Stimulated activated CD4-positive, alpha-beta T cell treated with anti-CD3 and anti-CD28 coated beads, Interleukin-12 subunit alpha, Interleukin-12 subunit beta, amount 100 ng/mL, for 24 hours (primary cell): Measurements from ENCODE around the gene IGSF3.
A peak's percentile ranks its signal among the peaks of the same experiment; 100 is the strongest.

Experiments
- DNase-seq, 2 experiments: peaks; one replicate each; pipeline ENCODE4 v3.0.0-alpha.2; 2020; ENCODE audit warnings: low read depth in 2 of 2

IGSF3 gene

DNA sequence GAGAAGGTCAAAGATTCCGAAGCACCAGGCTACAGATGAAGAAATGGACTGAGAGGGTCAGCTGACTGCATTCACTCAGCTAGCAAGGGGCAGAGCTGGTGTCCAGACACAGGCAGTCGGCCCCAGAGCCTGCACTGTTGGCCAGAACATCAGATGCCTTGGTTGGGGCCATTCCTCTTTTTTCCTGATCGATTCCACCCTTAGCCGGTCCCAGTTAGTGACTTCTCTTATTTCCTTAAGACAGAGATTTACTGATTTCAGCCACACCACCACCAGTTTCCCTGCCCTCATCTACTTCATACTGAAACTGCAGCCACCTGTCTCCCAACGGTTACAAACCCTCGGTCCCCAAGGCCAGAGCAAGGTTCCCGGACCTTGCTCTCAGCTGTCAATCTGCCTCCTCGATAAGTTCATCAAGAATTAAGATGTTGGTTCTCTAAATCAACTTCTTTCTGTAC lies 108.2 kb downstream of the IGSF3 start:
- no peak for DNase-seq

DNA sequence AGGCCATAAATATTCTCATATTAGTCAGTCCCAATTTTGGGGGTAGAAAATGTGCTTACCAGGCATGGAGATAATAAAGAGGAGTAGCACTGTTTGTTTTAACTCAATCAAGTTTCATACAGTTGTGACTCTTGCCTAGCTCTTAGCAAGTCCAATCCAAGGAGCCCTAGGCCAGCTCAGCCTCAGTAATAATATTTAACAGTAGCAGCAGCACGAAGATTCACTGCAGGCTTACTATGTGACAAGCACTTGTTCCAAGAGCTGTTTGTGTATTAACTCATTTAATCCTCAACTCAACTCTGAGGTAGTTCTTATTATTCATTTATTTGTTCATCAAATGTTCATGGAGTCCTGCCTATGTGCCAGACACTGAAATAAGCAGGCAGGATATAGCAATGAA lies 109.0 kb downstream of the IGSF3 start:
- no peak for DNase-seq

DNA sequence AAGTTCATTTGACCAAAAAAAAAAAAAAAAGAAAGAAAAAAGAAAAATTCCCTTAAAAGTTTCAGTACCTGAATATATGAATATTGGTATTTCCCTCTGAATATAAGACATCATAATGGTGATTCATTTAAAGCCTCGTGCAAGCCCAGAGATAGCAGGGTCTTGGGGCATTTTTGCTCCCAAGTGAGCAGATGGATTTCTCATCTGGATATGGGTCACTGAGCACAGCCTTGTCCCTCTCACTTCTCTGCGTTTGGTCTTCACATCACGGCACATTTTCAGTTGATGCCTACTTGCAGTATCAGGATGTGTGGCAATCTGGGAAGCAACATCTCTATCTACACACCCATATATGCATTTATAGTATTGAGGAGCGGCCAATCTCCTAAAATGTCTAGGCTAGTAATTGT lies 109.4 kb downstream of the IGSF3 start:
- no peak for DNase-seq

DNA sequence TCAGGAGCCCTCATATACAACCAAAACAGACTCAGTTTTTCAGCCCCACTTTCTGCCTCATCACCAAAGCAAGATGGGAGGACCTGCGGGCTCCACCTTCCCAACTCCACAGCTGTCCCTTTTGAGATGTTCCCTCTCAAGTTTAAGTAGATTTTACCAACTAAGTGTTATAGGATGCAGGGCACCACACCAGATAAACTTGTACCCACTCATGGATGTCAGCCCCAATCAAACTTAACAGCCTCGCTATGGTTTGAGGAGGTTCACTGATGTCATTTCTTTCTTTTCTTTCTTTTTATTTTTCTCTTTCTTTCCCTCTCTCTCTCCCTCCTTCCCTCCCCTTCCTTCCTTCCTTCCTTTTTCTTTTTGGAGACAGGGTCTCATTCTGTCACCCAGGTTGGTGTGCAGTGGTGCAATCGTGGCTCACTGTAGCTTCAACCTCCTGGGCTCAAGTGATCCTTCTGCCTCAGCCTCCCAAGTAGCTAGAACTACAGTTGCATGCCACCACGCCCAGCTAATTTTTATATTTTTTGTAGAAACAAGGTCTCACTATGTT lies 110.1 kb downstream of the IGSF3 start:
- DNase-seq, result no peak

DNA sequence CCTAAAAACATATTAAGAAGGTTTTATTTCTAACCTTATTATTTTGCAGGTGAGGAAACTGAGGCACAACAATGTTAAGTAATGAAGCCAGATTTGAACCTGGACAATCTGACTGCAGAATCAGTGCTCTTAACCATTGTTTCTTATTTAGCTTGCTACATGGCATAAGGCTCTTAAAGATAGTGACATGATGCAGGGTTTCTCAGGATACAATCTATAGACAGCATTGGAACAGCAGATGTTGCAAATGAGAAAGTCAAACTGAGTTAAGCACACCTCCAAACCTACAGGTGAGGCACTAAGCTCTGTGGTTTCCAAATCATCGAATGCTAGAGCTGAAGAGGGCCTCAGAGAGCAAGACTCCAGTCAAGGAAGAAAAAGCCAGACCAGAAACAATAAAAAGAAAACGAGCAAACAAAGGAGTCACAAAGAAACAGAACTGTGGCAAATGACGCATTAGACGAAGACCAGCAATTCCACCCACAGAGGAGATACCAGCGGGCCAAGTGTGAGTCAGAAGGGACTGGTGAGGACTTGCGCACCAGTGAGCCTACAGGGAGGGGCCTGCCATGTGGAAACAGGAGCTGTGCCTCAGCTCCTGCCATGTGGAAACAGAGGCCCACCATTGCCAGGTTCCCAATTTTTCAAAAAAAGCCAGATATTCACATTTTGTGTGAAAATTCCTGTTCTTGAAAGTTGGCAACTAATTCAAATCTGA lies 111.1 kb downstream of the IGSF3 start:
- peak; percentile 52 to 69 for DNase-seq

DNA sequence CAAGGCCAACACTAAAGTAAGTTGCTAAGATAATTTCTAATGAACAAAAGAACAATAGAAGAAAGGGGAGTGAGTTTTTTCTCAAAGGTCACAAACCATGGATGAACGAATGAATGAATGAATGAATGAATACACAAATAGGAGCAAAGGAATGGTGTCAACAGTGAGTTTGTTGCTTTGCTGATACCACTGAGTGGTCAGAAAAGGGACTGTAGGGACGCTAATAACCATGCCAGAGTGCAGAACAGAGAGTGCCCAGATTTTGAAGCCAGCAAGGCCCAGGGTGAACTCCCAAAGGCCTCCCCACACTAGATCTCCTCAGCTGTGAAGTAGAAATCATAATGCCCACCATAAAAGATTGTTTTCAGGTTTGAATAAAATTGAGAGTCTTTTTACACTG lies 112.6 kb downstream of the IGSF3 start:
- no peak for DNase-seq

DNA sequence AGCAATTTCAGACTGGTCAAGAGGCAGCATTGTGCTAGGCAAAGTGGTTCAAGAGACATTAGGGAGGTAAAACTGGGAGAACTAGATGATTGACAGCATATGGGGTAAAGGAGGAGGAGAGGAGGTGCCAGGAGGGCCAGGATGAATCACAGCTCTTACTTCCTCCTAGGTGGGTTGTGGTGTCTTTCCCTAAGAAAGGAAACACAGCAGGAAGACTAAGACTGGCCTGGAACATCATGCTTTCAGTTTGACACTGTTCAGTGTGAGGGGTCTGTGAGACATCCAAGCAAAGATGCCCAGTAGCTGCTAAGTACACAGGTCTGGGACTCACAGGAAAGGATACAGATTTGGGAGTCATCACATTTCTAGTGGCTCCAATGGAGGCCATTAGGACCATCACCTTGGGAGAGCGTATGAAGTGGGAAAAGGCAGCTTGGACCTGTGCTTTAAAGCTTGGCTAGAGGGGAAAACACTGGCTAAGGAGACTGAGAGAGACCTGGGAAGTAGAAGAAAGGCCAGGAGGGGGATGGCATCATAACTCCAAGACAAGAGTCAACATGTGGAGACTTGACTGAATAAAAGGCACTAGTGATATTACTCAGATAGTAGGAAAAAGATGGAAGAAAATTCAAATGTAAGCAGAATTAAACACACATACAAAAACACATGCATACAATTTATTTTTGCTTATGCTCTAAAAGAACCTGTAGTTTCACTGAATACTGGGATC lies 114.0 kb downstream of the IGSF3 start:
- no peak for DNase-seq

DNA sequence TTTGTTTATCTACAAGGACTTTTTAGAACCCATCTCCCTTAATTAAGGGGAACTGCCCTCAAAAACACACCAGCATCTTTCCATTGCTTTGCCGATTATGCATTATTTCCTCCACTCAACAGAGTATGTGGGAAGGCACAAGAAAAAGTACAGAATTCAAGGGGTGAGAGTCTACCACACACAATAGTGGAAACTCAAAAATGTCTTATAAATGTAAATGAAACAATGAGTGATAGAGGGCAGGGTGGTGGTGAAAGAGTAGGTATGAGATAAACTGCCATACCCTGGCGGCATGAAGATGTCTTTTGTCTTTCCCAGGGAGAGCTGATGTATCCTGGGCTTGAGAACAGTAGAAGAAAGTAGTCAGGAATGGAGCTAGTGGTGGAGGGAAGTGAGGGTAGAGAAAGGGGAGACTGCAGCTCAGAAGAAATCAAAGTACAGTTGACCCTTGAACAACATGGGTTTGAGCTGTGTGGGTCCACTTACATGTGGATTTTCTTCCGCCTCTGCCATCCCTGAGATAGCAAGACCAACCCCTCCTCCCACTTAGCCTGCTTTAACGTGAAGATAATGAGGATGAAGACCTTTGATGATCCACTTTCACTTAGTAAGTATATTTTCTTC lies 121.1 kb downstream of the IGSF3 start:
- DNase-seq, result no peak

DNA sequence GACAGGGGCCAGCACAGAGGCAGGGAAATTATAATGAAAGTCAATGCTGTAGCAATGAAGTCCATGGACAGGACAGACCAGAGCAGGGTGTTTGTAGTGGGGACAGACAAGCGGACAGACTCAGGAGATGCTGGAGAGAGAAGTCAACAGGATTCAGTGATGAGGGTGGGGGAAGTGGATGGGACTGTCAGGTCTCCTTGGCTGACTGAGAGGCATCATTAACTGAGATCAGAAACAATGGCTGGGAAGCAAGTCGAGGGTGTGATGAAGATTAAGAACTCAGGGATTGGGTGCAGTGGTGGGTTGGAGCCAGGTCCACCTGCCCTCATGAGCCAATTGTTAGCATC lies 122.2 kb downstream of the IGSF3 start:
- DNase-seq, result no peak

DNA sequence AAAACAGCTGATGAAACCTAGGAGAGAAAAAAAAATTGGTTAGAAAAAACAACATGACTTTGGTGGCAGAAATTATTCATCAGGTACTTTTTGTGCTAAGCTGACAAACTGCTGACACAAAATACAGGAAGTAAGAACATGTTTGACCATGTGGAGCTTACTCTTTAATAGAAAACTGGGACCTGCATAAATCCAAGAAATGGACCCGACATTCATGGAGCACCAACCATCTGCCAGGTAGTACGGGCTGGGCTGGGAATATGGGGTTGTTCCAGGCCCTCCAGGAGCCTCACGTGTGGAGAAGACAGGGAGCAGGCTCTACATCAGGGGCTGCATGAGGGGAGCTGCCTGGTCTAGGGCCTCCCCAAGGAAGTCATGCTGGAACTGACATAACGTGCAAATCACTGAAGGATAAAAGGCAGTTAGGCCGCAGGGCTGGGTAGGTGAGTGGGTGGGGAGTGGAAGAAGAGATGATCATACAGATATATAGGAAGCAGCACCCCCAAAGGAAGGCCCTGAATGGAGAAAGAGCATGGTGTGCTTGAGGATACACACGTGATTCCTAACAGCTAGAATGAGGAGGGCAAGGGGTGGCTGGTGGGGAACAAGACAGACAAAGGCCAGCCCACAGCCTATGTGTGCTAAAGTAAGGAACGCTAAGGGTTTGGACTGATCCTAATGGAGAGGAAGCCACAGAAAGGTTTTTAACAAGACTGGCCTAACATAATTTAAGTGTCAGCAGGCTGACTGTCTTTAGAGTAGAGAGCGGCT lies 122.8 kb downstream of the IGSF3 start:
- no peak for DNase-seq

DNA sequence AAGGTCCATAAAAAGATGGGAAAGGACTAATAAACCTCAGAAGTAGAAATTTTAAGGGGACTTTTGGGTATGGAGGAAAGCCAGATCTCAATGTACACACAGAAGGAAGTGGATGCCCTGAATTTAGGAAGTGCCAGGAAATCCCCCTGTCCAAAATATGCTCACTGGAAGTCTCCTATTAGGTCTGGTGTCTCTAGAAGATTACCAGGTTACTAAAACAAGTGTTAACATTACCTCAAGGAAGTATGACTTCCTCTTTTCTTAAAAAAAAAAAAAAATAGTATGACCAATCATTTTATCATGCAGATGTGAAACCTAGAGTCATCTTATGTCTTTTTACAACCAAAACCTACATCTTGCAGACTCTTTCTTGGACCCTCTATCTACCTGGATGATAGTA lies 127.4 kb downstream of the IGSF3 start:
- no peak for DNase-seq

DNA sequence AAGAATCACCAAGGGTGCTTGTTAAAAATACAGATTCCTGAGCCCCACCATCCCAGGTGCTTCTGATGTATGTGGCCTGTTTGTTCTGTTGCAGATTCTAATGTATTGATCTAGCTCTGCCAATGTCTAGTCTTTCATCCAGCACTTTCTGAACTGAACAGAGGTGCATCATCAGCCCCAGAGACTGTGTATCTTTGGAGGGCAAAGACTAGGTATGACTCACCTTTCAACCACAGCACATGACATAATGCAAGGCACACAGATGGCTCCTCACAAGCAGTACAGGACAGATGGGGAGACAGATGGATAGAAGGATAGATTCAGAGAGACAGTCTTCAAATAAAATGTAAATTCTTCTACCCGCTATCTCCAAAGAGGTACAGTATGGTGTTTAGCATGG lies 129.0 kb downstream of the IGSF3 start:
- DNase-seq, result no peak

DNA sequence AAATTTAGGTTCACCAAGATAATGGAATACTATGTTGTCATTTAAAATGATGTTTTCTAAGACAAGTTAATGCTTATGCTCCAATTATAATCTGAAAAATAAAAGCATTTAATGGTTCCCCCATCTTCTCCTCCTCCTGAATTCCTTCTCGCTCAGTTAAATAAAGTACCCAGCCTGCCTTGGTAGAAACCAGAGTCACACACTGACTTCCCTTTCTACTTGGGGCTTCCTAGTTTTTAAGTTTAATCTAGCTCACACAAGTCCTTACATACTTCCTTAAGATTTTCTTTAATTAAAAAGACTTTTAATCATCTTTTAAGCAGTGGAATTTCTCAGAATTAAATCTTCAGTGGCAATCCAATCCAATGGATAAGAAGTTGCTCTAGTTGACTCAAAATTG lies 129.6 kb downstream of the IGSF3 start:
- DNase-seq, result no peak

DNA sequence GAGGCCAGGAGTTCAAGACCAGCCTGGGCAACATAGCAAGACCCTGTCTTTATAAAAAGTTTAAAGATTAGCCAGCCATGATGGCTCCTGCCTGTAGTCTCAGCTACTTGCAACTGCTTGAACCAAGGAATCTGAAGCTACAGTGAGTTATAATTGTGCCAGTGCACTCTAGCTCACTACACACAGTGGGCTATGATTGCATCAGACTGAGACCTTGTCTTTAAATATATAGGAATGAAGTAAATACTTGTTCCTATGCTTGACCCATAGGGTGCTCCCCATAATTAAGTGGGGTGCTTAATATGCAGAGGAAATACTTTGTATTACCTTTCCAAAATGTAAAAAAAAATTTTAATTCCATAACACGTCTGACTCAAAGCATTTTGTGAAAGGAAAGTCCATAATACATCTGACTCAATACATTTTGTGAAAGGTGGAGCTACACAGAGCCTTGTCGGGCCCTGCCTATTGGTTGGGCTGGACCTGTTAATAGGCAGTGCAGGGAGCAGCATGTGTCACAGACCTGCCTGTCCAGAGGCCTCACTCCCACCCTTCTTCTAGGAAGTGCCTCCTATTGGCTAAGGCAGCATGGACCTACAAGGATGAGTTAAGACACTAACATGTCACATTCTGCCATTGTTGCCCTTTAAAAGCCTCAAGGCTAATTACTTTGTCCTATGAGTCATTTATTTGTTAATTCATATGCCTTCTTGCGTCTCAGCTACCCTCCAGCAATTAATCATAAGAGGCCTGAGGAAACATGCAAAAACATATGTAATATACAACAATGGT lies 130.3 kb downstream of the IGSF3 start:
- DNase-seq, result no peak

DNA sequence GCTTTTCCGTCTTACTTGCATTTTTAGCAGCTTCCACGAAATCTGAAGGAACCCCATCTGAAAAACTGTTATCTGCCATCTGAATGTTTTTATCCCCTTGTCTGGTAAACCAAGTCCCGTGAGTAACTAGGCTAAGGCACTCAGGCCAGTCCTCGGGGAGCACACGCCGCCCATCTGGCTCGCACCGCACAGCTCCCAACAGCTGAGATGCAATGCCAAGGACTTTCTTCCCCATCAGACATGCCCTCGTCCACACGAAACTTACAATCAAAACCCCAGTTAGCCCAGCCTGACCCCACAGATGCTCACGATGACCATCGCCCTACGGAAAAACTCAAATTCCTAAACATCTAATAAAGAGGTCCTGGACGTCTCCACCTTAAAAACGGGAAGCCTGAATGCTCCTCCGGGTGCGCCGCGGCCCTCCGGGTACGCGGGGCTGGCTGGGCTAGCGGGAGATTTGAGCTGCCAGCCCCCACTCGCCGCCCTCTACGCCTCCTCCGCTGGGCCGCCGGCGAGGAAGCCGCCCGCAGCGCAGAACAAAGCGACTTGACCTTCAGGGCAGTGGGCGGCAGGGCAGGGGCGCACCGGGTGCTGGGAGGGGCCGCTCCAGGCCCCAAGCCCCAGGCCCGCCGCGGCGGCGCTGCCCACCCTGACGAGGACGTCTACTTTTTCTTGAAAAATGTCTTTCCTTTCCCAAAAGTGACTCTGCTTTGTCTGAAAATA lies 133.4 kb downstream of the IGSF3 start:
- DNase-seq, result no peak

DNA sequence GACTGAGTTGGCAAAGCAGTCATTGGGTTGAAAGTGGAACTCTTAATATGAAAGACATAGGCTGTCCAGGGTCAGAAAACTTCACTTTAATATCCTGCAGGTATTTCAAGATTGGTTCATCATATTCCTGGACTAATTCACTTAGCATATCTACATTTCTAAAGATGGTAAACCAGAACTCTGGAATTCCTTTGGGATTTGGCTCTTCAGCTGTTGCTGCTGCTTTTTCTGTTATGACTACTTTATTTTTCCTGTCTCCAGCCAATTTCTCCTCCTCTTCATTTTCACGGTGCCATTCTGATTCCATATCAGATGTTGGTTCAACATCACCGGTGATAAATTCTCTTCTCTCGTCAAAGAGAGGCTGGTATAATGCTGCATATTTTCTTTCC lies 134.1 kb downstream of the IGSF3 start:
- no peak for DNase-seq

DNA sequence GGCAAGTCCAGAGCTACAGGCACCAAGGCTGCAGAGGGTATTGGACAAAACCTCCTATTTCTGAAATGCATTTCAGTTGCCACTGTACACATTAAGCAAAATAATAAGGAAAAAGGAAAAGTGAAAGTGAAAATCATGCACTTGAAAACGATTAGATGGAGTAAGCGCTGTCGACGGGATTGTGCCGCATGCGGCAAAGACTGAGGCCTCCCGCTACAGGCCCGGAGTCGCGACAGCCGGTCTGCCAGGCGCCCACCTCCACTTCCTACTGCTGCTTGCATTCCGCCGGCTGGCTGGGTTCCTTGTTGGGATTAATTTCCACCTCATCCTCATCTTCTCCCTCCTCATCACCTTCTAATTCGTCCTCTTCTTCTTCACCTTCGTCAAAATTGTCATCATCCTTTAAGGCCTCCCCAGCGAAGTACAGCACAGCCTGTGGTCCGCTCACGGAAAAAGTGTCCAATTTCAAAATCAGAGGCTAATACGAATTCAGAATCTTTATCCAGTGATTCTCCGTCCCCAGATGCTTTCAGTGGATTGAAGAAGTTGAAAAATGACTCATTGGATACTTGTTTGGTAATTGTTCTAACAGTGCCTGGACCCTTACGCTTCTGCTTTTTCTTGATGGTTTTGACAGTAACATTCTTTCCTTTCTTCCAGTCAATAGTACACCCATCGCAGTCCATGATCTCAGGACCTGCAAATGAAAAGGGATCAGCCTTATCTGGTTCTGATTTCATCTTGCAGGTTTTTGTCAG lies 134.7 kb downstream of the IGSF3 start:
- no peak for DNase-seq

DNA sequence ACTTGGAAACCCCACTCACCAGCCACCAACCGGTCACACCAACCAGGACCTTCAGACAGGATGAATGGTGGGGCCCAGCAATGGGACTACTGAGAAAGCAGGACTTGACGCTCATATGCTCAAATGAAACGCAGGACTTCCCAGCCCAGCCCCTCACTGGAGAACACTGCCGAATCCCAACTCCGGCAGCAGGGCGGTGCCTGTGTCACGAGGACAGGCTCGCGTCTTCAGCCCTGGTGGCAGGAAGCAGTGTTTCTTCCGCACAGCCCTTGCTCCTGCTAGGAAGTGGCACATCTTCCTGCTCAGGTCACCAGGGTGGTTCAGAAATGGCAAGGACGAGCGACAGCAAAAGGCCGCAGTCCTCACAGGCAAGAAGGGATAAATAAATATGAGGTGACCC lies 135.6 kb downstream of the IGSF3 start:
- no peak for DNase-seq

DNA sequence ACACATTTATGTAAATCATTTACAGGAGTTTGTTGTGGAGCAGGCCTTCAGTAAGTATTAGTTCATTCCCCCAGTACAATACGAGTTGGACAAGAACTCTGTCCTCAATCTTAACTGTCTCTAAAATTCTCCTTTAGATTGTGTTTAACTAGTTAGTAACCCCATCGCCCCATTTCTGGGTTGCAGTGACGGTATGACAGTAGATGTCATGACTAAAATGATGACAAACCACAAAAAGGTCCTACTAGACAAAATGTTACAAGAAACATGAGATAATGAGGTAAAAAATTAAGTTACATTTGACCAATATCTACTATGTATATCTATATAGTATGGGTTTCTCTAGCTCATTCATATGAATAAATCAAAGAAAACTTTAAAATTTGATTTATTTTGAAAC lies 137.9 kb downstream of the IGSF3 start:
- no peak for DNase-seq

DNA sequence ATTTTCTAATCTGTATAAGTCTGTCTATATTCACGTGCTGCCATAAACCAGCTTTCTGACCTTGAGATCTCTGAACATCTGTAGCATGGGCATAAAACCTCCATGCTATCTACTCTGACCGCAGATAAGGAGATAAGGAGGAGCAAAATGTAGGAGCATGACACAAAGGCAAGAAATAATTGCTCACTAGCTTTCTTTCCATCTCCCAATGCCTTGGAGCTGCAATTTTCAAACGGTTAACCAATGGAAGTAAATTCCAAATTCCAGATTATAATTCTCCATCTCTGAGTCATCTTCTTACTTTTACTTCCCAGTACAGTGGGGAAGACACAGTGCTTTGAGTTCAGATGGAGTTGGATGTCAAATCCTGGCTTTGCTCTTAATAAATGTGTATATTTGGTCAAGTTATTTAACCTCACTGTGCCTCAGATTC lies 138.3 kb downstream of the IGSF3 start:
- no peak for DNase-seq
